ENCODE results near the gene CA10.

The CA10 gene

GRCh38 chr17:52156576-52157570 lies 1.6 kb downstream of the CA10 start:
- H3K27me3 ChIP-seq (ENCODE audit: insufficient read depth, low read length, poor library complexity): no peaks in the 10 kb centered on the region
- no peaks in the 10 kb centered on the region for H3K79me2 ChIP-seq (ENCODE audit: insufficient read depth, low read length)
- no peak overlapping the region for H3K27ac ChIP-seq (ENCODE audit: low read length)
- no peaks in the 10 kb centered on the region for H3K9me3 ChIP-seq (ENCODE audit: insufficient read depth, low read length, severe bottlenecking)
- H2AFZ ChIP-seq (ENCODE audit: low read depth, low read length): no peak overlapping the region
- H4K20me1 ChIP-seq (ENCODE audit: insufficient read depth, low read length): no peaks in the 10 kb centered on the region
- H3K36me3 ChIP-seq (ENCODE audit: insufficient read depth, low read length): no peaks in the 10 kb centered on the region
- ATAC-seq (ENCODE audit: insufficient read depth, low read depth) (no peak), DNase-seq (no peak)
- H3K9ac ChIP-seq (ENCODE audit: low read depth, low read length): no peak overlapping the region
- no peak for TF ChIP-seq CTCF (IDR thresholded peaks at IDR 0.05; ENCODE audit: borderline replicate concordance, extremely low read depth, low read length, poor library complexity, severe bottlenecking)
- TF ChIP-seq EZH2 (IDR thresholded peaks at IDR 0.05; ENCODE audit: borderline replicate concordance, low read depth, low read length, severe bottlenecking): no peak
- H3K4me1 ChIP-seq (ENCODE audit: insufficient read depth, low read length): no peaks in the 10 kb centered on the region
- no peak overlapping the region for H3K4me2 ChIP-seq (ENCODE audit: insufficient read depth, low read length)
- H3K4me3 ChIP-seq (ENCODE audit: low read depth in 1 of 2, low read length in 2 of 2): no peak overlapping the region

- no peaks in the 10 kb centered on the region for H3K9me3 ChIP-seq (ENCODE audit: insufficient read depth, low read length, severe bottlenecking)
- no peaks in the 10 kb centered on the region for H3K79me2 ChIP-seq (ENCODE audit: insufficient read depth, low read length)
- H3K4me2 ChIP-seq (ENCODE audit: insufficient read depth, low read length): no peak overlapping the region
- H3K9ac ChIP-seq (ENCODE audit: low read depth, low read length): no peak overlapping the region
- ATAC-seq (ENCODE audit: insufficient read depth, low read depth) (no peak), DNase-seq (no peak)
- H2AFZ ChIP-seq (ENCODE audit: low read depth, low read length): no peak overlapping the region
- no peaks in the 10 kb centered on the region for H3K4me1 ChIP-seq (ENCODE audit: insufficient read depth, low read length)
- no peaks in the 10 kb centered on the region for H4K20me1 ChIP-seq (ENCODE audit: insufficient read depth, low read length)
- TF ChIP-seq EZH2 (IDR thresholded peaks at IDR 0.05; ENCODE audit: borderline replicate concordance, low read depth, low read length, severe bottlenecking): no peak
- no peak for TF ChIP-seq CTCF (IDR thresholded peaks at IDR 0.05; ENCODE audit: borderline replicate concordance, extremely low read depth, low read length, poor library complexity, severe bottlenecking)
- no peaks in the 10 kb centered on the region for H3K36me3 ChIP-seq (ENCODE audit: insufficient read depth, low read length)
- no peaks in the 10 kb centered on the region for H3K27me3 ChIP-seq (ENCODE audit: insufficient read depth, low read length, poor library complexity)
- H3K27ac ChIP-seq (ENCODE audit: low read length): no peak overlapping the region
- H3K4me3 ChIP-seq (ENCODE audit: low read depth in 1 of 2, low read length in 2 of 2): no peak overlapping the region
Observed at GRCh38 chr17:52155301-52155700, 3.2 kb downstream of the CA10 start.

GRCh38 chr17:52154466-52154865 lies 4.0 kb downstream of the CA10 start:
- Histone ChIP-seq H2AFZ (ENCODE audit: low read depth, low read length) (no peak overlapping the region), H4K20me1 (ENCODE audit: insufficient read depth, low read length) (no peaks in the 10 kb centered on the region), H3K9me3 (ENCODE audit: insufficient read depth, low read length, severe bottlenecking) (no peaks in the 10 kb centered on the region), H3K27ac (ENCODE audit: low read length) (no peak overlapping the region), H3K9ac (ENCODE audit: low read depth, low read length) (no peak overlapping the region), H3K79me2 (ENCODE audit: insufficient read depth, low read length) (no peaks in the 10 kb centered on the region), H3K4me1 (ENCODE audit: insufficient read depth, low read length) (no peaks in the 10 kb centered on the region), H3K4me2 (ENCODE audit: insufficient read depth, low read length) (no peak overlapping the region), H3K36me3 (ENCODE audit: insufficient read depth, low read length) (no peaks in the 10 kb centered on the region), H3K27me3 (ENCODE audit: insufficient read depth, low read length, poor library complexity) (no peaks in the 10 kb centered on the region), H3K4me3 (ENCODE audit: low read depth in 1 of 2, low read length in 2 of 2) (no peak overlapping the region)
- ATAC-seq (ENCODE audit: insufficient read depth, low read depth) (no peak), DNase-seq (no peak)
- no peak for TF ChIP-seq EZH2 (IDR thresholded peaks at IDR 0.05; ENCODE audit: borderline replicate concordance, low read depth, low read length, severe bottlenecking)
- TF ChIP-seq CTCF (IDR thresholded peaks at IDR 0.05; ENCODE audit: borderline replicate concordance, extremely low read depth, low read length, poor library complexity, severe bottlenecking): no peak

Data from DND-41 (cell line).